ENCODE results near the gene AOAH.
A peak's percentile ranks its signal among the peaks of the same experiment; 100 is the strongest.

Gene AOAH, protein sequence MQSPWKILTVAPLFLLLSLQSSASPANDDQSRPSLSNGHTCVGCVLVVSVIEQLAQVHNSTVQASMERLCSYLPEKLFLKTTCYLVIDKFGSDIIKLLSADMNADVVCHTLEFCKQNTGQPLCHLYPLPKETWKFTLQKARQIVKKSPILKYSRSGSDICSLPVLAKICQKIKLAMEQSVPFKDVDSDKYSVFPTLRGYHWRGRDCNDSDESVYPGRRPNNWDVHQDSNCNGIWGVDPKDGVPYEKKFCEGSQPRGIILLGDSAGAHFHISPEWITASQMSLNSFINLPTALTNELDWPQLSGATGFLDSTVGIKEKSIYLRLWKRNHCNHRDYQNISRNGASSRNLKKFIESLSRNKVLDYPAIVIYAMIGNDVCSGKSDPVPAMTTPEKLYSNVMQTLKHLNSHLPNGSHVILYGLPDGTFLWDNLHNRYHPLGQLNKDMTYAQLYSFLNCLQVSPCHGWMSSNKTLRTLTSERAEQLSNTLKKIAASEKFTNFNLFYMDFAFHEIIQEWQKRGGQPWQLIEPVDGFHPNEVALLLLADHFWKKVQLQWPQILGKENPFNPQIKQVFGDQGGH

DNA sequence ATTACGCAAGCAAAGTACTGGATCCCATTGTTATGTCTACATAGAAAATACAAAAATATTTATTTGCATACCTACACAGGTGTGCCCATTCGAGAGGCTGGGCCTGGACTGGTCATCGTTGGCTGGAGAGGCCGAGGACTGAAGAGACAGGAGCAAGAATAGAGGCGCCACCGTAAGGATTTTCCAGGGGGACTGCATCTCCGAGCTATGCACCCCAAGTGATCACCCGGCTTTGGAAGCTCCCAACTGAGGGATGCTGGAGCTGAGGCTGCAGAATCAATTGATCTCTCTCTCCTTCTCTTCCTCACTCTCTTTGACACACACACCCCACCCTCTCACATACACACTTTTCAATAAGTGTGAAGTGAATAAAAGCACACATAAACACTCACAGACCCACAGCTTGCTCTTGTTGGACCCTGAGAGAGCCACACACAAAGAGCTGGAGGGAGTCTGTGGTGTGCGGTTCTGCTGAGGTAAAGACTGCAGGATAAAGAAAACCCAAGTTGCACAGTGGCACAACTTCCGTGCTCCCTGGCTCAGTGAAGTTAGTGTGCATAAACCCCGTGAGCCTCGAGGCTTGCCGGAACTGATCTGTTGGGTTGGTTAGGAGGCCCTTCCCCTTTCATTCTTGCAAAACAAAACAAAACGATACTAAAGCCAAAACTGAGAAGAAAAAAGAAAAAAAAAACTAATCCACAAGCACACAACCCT is at the start of gene AOAH:
TSS of gene AOAH (minus strand) at position 544 of the 714 bp plus-strand sequence. CDS start at position 198, 346 bp downstream.
- peak; percentile 60 for DNase-seq (ENCODE audit: low read depth)

GRCh38 chr7:36766451-36766850 is 42.2 kb upstream of the AOAH start:
- DNase-seq (ENCODE audit: low read depth) = no peak

DNA sequence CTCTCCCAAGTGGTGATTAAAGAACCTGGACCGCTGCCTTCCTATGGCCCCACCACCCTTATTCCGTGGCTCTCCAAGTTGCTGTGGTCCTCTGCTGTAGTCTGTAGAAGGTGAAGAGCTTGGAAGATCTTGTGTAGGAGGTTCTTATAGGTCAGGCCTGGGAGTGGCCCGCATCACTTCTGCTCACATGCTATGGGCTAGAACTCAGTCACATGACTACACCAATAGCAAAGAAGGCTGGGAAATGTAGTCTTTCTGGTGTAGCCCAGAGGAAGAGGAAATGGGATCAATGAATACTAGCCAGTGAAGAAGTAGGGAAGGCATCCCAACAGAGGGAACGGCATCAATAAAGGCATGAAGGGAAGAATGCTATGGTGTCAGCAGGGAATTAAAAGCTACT is 41.3 kb upstream of the AOAH start:
- DNase-seq (ENCODE audit: low read depth) = no peak

DNA sequence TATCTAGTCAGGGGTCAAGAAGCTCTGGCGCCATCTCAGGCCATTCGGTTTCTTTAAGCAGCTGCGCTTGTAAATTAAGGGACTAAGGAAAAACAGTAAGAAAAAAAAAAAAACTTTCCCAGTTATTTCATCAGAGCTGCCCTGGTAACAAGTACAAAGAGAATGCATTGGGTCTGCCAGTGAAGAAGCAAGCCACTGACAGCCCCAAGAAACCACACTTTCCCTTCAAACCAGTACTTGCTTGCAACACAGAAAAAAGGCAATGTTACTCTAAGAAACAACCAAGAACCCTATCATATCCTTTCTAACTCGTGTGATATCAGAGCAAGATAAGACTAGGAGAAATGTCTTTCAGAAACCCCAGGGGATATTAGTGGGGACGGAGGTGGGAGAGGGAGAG is 40.6 kb upstream of the AOAH start:
- no peak for DNase-seq (ENCODE audit: low read depth)

DNA sequence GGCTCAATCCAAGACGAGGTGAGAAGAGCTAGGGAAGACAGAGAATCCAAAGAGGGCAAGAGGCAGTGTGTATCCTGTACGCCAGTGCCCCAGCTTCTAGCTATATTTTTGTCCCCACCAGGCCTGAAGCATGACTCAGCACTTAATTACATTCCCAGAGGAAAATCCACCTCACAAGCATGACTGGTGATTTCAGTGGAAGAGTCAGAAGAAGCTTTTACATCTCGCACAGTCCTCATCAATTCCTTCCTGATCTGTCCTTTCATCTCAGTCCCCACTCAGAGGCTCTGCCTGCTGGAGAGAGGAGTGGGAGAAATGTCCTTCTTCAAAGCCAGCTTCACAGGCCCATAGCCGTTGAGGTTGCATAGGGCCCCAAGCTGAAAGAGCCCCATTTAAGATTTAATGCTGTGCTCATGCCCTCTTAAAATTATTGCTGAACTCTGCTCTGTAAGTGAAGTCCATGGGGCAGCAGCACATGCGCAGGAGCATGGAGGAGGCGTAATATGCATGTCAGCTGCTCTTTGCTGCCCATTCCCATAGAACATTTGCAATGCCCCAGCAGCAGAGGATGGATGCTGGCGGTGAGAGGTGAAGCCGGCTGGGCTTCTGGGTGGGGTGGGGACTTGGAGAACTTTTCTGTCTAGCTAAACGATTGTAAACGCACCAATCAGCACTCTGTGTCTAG is 39.0 kb upstream of the AOAH start:
- DNase-seq (ENCODE audit: low read depth) = no peak

GRCh38 chr7:36762394-36762793 is 38.1 kb upstream of the AOAH start:
- no peak for DNase-seq (ENCODE audit: low read depth)

- no peak for DNase-seq (ENCODE audit: low read depth)
Measured at GRCh38 chr7:36761835-36762234, 37.5 kb upstream of the AOAH start.

DNA sequence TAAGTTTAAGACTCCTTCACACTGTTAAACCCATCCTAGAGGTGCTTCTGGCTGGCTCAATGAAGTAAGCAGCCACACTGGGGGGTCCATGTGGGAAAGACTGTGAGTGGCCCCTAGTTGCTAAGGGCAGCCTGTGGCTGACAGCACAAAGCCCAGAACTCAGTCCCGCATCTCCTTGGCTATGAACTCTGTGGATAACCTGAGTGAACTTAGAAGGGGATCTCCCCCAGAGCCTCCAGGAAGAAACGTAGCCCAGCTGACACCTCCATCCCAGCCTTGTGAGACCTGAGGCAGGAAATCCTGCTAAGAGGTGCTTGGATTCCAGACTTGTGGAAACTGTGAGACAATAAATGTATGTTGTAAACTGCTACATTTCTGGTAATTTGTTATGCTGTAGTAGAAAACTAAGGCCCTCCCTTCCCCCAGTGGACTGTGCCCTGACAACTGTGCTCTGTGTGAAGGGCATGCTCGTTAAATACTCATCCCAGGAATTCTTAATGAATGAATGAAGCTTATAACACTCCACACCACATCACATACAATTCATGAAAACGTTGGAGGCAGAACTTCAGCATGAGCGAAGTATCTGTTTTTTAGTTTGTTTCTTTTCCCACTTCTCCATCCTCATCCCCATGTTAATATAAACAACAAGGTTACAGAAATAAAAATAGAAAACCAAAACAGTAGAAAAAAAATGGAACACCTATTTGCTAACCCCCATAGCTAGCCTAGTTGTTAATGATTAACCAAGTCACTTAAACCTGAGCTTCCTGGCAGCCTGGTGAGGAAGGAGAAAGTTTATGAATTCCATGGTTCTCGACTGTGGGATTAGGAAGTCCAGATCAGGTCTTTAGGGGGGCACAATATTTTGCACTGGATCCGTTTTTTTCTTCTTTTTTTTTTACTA is 36.8 kb upstream of the AOAH start:
- no peak for DNase-seq (ENCODE audit: low read depth)

DNA sequence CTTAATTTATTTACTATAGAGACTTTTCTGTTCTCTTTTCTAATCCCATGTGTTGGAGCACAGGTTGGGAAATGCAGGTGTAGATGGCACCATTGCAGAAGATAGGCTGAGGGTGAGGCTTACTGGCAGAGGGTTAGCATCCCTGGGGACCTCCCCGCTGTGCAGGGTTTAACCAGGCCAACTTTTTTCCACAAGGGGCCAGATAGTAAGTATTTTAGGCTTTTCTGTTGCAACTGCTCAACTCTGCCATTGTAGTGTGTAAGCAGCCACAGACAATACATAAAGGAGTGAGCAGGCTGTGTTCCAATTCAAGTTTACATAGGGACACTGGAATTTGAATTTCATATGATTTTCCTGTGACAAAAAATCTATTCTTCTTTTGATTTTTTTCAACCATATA is 34.6 kb upstream of the AOAH start:
- DNase-seq (ENCODE audit: low read depth) = no peak

- DNase-seq (ENCODE audit: low read depth) = no peak
Measured at GRCh38 chr7:36755484-36755883, 31.2 kb upstream of the AOAH start.

DNA sequence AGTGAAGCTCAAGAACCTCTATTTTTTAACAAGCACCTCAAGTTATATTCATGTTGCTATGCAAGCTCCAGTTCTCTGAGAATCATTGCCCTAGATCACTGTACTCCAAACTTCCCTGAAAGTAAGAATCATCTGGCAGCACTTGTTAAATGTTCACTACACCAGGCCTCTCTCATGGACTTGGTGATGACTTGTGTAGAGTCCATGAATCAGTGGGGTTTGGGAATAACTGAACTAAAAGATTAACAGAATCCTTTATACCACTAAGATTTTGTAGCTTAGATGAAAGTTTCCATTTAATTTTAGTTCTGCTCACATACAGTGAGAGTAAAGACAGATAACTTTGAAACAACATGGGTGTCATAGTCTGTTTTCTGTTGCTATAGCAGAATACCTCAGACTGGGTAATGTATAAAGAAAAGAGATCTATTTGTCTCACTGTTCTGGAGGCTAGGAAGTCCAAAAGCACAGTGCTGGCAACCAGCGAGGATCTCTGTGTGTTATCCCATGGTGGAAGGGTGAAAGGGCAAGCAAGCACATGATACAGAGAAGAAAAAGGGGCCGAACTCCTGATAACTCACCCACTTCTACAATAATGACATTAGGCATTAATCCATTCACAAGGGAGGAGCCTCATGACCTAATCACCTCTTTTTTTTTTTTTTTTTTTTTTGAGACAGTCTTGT is 27.9 kb upstream of the AOAH start:
- no peak for DNase-seq (ENCODE audit: low read depth)

GRCh38 chr7:36750451-36750850 is 26.2 kb upstream of the AOAH start:
- no peak for DNase-seq (ENCODE audit: low read depth)

DNA sequence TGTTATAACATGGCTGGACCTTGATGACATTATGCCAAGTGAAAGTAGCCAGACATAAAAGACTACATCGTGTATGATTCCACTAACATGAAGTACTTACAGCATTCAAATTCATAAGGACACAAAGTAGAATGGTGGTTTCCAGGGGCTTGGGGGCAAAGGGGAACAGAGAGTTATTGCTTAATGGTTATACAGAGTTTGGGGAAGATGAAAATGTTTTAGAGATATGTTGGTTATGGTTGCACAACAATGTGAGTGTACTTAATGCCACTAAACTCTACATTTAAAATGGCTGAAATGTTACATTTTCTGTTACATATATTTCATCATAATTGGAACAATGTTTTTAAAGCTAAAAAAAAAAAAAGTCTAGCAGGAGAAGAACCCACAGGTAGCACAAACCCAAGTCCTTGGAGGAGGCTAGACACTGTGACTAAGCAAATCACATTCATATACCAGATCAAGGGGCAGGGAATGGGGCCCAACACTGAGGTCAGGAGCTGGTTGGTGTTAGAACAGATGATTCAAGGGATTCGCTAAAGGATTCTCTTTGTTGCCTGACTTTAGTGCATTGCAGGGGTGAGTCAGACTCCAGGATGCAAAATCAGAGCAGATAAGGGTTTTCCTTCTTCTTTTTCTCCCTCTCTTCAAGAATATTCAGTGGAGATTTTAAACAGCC is 25.1 kb upstream of the AOAH start:
- DNase-seq (ENCODE audit: low read depth) = no peak

- DNase-seq (ENCODE audit: low read depth) = no peak
Measured at GRCh38 chr7:36748017-36748487, 23.8 kb upstream of the AOAH start.

GRCh38 chr7:36747280-36748016 is 23.2 kb upstream of the AOAH start:
- no peak for DNase-seq (ENCODE audit: low read depth)

DNA sequence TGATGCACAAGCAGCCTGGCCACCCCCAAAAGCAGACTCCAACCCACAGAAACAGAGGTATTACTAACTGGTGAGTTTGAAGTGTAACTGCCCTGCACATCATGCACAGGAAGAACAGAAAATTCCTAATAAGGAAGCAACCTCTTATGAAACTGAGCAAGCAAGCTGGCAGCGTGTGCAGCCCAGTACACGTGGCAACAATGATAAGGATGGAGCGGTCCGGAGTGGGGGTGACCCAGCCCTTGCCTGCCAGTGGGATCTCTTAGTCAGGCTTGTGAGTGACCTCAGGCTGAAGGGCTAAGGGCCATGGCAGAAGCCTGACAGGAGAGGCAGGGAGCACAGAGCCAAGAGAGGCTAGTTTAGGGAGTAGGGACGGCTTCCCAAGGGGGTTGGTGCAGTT is 22.1 kb upstream of the AOAH start:
- DNase-seq (ENCODE audit: low read depth) = no peak

- no peak for DNase-seq (ENCODE audit: low read depth)
Measured at GRCh38 chr7:36742911-36743775, 18.8 kb upstream of the AOAH start.

- DNase-seq (ENCODE audit: low read depth) = no peak
Measured at GRCh38 chr7:36741866-36742265, 17.6 kb upstream of the AOAH start.

DNA sequence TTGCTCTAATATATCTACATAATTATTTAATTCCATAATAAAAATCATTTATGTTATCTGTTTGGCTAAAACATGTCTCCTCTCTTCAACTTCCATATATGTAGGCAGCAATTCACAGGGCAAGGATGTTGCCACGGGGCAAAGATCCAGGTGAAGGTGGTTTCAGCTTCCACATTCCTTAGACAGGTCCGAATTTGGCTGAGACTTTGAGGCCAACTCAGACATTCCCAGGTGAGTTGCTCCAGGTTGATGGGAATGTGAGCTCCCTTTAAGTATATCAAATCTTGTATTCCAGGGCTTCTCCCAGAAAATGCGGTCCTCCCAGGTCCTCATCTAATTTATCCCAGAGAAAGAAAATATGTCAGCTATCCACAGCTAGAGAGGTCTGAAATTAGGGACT is 15.1 kb upstream of the AOAH start:
- no peak for DNase-seq (ENCODE audit: low read depth)
